Measurements from ENCODE around the gene CHERP.
"Not testable (repeated sequence)": the region's sequence is repeated elsewhere in the genome, so short reads cannot be mapped to it uniquely, and the experiment has no call there.

Gene CHERP

DNA sequence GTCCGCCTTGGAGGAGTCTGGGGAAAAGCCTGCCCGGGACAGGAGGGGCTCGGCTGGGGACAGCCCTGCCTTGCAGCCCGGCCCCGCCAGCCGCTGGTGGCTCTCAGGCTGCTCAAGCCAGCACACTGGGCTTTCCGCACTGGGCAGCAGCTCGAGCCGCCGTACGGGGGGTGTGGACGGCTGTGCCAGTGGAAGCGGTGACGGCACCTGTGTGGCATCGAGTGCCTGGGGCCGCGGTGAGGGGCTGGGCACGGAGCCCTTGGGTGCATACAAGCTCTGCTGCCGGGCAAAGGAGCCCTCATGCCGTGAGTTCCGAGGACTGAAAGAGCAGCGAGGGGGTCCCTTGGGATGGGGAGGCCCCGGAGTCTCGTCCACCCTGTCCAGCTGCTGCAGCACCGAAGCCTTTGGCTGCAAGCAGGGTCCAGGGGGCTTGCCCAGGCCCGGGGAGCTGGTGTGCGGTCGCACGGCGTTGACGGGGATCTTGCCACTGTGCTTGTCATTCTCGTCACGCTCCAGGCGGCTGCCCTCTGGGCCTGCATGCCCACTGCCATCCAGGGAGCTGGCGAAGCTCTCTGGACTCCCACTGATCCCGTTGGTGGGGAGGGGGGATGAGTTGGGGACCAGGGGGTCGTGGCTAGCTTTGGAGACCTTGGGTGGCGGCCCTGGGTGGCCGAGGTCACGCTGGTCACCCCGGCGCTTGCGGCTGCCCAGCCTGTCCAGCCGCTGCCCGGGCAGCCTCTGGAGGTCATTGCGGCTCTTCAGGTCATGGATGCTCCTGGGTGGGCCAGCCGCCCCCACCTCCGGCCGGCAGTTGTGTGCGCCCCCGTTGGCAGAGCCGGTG is 34.7 kb upstream of the CHERP start:
- DNase-seq = no peak

DNA sequence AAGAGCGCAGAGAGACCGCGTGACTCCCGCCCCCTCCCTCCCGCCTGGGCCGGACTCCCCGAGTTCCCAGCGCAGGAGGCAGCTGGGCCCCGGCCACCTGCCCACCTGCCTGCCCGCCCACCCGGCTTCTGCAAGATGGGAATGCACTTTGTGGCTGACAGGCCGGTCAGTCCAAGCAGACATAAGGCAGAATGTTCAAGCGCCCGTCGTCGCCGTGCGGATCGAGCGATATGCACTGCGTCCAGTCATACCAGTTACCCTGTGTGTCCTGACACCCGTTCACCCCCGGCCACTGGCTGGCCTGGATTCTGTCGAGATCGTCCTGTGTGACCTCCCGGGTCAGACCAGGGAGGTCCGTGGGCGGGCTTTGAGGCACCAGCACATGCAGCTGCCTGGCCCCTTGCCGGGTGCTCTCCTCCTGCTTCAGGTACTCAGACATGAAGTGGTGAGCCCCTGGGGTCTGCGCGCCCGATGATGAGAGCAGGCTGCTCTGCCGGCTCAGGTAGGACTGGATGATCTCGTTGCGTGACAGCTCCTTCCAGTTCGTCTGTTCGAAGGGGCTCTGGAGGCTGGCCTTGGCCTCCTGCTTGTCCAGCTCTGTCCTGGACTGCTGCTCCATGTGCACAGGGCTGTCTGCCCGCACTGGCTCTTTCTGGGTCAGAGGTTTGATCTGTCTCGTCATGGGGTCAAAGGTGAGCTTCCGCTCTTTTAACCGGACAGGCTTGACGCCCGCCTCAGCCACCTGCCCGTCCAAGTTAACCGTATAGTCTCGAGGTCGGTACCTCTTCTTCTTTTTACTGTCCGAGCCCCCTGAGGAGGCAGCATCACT is 33.8 kb upstream of the CHERP start:
- no peak for DNase-seq

DNA sequence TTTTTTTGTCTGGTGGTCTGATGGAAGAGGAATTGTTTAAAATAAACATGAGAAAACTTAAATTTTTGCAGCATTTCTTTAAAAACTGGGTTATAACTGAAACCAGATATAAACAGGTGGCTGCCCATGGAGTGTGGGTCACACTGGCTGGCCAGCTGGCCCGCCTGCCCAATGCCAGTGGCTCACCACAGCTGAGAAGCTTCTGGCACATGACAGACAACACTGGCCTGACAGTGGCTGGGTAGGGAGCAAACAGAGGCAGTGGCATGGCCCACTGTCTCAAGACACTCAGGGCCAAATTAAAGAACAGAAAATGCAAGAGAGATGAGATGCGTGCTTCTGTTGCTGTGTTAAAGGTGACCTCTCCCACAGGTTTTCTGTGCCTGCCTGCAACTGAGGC is 33.0 kb upstream of the CHERP start:
- no peak for DNase-seq

DNA sequence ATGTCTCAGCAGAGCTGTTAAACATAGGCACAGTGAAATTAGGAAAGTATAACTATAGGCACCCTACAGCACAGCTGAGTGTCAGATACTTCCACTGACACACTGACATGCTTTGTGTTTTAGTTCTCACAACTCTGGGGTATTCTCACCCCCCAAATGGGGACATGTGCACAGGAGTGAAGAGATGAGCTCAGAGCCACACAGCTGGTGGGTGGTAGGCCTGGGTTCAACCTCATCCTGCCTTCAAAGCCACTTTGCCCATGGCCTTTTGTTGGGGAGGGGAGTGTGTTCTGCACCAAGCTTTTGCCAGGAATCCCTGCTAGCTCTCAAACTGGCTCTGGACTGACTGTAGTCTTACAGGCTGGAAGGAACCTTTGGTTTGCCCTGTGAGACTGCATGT is 31.7 kb upstream of the CHERP start:
- DNase-seq = no peak

DNA sequence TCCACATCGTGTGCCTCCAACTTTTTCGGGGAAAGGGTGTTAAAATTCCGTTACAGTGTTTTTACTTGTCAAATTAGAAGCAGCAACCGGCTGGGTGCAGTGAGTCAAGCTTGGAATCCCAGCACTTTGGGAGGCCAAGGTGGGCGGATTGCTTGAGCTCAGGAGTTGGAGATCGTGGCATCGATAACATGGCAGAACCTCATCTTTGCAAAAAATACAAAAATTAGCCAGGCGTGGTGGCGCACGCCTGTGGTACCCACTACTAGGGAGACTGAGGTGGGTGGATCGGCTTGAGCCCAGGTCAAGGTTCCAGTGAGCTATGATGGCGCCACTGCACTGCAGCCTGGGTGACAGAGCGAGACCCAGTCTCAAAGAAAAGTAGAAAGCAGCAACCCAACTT is 31.1 kb upstream of the CHERP start:
- DNase-seq = no peak

DNA sequence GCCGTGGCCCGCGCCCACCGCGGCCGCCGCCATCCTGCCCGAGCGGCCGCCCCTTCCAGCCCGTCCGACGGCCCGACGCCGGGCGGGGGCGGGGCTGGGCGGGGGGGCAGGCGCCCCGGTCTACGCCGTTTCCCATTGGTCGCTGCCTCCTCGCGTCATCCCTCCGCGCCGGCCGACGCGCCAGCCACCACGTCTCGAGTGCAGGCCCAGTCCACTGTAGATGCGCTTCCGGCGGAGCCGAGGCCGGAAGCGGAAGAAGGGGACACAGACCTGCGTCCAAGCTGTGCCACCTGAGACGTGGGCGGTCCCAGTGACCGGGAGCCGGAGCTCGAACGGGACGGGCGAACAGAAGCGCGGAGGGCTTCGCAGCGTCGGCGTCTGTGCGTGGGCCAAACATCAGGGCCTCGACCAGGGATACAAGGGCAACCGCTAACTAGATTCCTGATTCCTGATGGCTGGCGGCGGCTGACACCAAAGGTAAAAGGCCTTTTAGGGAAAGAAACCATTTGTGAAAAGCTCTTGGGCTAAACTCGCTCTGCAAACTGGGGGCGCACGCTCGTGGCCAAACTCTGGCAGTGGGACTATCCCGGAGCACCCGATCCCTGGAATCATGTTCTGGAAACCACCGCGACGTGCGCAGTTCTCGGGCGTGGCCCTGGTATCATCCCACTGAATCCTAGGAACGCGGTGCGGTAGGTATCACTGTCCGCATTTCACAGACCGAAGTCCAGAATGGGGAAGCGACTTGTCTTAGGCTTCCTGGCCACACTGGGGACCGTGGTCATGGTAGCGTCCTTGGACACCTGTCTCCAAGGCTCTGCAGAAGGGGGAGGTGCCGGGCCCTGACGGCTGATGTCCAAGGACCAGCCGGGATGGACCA is 30.3 kb upstream of the CHERP start, which contains the start of gene SLC35E1:
Gene SLC35E1 (minus strand): TSS at position 84 of the 880 bp plus-strand sequence. CDS start 51 bp downstream, at position 33.
- DNase-seq = peak; percentile 94

DNA sequence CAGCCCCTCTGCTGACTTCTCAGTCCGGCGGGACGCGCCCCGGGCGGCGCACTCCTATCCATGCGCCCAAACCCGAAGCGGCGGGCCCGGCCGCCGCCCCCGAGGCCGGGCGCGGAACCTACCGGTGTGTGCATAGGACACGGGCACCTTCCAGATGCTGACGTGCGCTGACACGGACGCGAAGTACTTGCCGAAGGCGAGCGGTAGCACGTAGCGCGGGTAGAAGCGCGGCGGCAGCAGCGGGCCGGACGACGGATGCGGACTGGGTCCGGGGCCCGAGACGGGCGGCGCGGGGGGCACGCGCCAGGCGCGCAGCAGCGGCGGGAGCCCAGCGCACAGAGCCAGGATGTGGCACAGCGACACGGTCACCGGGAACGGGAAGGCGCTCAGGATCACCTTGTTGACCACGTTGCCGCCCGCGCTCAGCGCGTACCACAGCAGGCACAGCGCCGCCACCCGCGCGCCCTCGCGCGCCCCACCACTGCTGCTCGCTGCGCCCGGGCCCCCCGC is 29.6 kb upstream of the CHERP start:
- no peak for DNase-seq

DNA sequence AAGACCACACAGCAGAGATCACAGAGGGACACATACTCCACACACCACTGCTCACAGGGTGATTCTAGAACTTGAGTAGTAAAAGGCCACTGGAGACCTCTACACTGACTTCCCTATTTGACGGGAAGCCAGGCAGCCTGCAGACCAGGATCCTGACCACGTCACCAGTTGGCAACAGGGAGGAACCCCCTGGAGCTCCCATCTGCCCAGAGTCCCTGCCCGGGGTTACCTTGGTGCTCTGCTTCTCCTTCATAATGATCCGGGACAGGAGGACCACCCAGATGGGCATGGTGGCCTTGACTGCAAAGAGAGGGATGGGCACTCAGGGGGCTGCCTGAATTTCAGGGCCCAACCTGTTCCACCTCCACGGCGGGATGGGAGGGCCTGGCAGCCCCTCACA is 29.0 kb upstream of the CHERP start:
- no peak for DNase-seq

DNA sequence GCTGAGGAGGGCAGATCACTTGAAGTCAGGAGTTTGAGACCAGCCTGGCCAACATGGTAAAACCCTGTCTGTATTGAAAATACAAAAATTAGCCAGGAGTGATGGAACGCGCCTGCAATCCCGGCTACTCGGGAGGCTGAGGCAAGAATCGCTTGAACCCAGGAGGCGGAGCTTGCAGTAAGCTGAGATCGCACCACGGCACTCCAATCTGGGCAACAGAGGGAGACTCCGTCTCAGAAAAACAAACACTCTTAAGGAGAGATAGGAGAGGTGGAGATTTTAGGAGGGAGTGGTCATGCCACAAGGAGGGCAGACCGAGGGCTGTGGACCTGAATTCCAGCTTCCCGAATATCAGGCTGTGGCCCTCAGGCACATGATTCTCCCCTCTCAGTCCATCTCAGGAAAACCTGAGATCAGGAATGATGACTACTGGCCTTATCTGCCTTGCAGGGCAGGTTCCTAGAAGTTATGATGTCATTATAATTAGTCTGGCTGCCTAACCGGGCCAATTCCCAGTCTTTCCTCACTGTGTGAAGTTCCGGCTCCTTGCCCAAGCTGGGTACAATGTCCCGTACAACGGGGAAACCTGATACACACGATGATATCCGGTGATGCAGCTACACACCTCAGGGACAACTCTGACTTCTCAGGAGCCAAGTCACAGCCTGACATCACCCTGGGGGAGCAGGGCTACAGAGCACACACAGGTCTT is 27.5 kb upstream of the CHERP start:
- no peak for DNase-seq

DNA sequence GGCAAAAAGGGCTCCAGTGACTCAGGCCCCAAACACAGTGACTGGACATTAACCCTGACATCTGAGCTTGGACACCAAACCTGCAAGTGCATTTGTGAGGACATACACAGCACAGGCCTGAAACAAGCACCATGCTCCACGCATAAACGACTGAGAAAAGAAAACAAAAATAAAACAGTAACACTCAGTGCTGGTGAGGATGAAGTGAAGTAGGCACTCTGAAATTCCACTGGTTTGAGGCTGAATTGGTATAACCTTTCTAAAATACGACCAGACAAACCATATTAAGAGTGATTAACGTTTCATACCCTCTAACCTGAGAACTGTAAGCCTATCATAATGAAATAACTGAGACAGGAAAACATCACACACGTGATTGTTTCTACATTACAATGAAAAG is 24.5 kb upstream of the CHERP start:
- no peak for DNase-seq

DNA sequence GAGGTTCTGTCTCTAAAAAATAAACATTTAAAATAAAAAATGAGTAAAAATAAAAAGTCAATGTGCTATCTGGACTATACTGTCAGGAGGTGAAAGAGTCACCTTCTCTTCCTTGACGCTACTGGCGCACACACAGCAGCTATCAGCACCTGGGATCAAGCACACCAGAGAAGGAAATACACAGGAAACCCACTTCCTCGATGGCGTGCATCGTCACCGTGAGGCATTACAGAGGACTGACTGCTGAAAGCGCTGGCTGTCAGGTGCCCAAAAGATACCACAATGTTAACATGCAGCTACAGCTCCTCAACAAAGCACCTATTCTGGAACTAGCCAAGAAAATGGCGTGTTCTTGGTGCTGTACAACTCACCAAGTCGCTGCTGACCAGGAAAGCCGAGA is 23.9 kb upstream of the CHERP start:
- no peak for DNase-seq

DNA sequence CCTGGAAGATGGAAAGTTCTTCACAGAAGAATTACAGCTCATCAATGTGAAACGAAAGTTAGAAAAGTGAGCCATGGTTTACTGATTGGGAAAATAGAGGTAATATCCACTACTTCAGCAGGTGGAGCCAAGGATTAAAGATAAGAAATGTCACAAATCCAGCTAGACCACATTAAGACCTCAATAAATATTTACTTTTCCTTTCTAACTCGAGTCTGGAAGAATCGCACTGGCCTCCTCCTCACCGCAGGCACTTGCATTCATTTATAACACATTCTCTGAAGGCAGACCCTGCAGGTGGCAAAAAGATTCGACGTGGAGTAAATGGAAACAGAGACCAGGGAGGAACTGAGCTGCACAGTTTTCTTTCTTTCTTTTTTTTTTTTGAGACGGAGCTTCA is 22.6 kb upstream of the CHERP start:
- DNase-seq = no peak

DNA sequence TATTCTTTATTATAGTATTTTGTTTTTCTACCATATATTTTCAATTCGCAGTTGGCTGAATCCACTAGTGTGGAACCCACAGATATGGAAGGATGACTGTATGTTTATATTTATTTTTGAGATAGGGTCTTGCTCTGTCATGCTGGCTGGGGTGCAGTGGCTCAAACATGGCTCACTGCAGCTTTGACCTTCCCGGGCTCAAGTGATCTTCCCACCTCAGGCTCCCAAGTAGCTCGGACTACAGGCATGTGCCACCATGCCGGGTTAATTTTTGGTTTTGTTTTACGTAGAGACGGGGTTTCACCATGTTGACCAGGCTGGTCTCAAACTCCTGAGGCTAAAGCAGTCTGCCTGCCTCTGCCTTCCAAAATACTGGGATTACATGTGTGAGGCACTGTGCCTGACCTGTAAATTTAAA is 20.4 kb upstream of the CHERP start:
- DNase-seq = no peak

DNA sequence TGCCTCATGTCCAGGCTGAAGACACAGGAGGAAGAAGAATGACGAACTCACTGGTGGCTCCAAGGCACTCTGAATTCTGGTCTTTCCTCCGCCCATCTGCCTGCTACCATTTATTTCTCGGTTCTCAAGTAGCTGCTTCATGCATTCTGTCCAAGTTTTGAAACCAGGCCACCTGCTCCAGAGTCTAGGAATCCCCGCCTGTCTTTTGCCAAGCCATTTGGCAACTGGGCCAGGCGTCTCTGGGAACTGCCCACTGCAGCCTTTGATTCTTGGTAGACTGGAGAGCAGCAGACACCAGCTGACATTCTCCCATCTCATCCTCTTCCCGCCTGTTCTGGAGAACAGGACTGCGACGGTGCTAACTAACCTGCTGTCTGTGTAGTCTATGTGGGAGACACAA is 19.1 kb upstream of the CHERP start:
- no peak for DNase-seq

DNA sequence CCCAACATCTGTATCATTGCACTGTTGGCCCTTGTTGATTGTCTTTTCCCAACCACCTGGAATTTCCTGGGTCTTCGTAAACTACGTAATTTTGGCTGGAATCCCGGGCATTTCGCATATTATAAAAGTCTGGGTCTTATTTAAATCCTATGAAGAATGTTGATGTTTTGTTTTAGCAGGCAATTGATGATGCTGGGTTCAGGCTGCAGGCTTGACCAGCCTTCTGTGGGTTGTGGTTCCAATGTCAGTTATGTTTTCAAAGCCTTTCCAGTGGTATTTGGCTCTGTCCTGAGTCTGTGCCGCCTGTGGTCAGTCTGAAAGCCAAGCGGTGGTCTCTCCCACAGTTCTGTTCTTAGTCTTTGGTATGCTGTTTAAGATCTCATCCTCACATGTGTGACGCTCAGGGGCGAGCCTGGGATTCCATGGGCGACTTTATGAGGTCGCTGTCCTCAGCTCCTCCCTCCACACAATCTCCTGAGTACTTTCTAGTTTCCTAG is 17.6 kb upstream of the CHERP start:
- no peak for DNase-seq

DNA sequence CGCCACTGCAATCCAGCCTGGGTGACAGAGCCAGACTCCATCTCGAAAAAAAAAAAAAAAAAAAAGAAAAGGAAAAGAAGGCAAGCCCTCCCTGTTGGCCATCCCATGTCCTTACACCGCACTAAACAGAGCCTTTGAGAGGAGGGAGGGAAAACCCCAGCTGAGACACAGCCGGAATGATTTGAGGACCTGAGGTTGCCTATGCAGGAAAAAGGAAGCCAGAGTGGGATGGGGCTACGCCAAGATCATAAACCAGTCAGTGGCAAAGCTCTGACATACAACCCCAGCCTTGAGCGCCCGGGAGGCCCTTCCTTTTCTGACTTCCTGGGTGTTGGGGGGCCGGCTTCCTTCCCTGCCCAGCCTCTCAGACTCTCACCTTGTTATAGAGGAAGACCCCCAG is 12.5 kb upstream of the CHERP start:
- no peak for DNase-seq

DNA sequence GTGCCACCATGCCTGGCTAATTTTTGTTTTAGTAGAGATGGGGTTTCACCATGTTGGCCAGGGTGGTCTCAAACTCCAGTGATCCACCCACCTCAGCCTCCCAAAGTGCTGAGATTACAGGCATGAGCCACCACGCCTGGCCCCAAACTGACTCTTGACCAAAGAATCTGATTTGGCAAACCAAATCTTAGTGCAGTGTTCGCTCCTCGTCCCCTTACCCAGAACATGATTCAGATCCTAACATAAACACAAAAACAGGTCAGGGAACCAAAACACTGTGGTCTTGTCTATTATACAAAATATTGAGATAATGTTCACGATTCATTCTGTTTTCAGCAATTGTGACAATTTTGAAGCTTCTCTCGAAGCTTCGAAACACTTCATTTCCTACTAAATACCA is 9.7 kb upstream of the CHERP start:
- DNase-seq = not testable (repeated sequence)

DNA sequence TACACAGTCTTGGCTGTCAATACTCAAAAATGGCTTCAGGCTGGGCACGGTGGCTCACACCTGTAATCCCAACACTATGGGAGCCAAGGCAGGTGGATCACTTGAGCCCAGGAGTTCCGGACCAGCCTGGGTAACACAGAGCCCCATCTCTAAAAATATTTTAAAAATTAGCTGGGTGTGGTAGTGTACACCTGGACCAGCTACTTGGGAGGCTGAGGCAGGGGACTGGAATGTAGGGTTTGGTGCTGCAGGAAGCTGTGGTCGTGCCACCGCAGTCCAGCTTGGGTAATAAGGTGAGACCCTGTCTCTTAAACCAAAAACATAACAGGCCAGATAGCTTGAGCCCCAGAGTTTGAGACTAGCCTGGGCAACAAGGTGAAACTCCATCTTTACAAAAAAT is 6.7 kb upstream of the CHERP start:
- DNase-seq = no peak

DNA sequence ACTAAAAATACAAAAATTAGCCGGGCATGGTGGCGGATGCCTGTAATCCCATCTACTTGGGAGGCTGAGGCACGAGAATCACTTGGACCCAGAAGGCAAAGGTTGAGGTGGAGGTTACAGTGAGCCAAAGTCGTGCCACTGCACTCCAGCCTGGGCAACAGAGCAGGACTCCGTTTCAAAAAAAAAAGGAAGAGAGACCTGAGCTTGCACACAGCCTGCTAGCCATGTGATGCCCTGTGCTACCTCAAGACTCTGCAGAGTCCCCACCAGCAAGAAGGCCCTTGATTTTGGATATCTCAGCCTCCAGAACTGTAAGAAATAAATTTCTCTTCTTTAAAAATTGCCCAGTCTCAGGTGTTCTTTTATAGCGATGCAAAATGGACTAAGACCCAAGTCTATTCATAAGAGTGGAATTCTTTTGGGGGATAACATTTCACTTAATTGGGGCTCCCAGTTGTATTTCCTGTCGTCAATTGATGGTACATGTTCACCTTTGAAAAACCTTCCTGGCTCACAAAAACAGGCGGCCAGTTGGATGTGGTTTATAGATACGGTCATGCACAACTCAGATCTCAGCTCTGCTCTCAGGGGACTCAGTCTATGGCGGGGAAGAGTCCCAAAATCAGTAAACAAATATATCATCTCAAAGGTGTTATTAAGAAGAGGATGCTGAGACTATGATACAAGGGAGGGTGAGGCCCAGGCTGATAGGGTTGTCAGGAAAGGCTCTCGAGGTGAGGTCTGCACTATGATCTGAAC is 2.4 kb upstream of the CHERP start:
- no peak for DNase-seq

DNA sequence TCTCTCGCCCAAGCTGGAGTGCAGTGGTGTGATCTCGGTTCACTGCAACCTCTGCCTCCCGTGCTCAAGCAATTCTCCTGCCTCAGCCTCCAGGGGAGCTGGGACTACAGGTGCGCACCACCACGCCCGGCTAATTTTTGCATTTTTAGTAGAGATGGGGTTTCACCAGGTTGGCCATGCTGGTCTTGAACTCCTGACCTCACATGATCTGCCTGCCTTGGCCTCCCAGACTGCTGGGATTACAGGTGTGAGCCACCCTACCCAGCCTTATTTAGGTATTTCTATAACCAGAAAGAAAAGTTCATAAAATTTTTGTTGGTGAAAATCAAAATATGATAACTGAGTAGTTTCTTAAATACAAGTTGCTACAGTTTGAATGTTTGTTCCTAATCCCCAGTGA is 1.5 kb upstream of the CHERP start:
- DNase-seq = not testable (repeated sequence)

DNA sequence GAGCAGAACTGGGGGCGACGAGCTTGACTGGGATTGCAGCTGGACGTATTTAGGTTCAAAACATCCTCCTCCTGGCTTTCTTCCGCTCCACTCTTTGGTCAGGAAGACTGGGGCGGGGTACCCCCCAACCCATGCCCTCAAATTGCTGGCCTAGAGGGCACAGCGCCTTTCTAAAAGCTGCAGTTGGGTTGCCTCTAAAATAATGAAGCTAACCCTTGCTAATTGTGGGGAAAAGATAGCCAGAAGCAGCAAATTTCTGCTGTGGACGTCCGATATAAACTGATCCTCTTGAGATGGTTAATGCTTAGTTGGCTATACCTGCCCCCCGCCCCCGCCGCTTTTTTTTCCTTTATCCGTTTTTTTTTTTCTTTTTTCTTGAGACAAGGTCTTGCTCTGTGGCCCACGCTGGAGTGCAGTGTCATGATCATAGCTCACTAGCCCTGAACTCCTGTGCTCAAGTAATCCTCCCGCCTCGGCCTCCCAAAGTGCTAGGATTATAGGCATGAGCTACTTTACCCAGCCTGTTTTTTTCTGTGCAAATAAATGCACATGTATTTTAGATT is 754 bp upstream of the CHERP start:
- no peak for DNase-seq
